OCI-LY3 (cell line): ENCODE measurements around the gene POMGNT2.

Experiments
- H2AFZ ChIP-seq: fragments of 200-600, 300-600 bp; shearing (Covaris generic); 2 replicates; pipeline ENCODE4 v1.6.0; 2014; ENCODE audit warnings: antibody characterized with exemption, low read depth, low read length
- H3K27ac ChIP-seq: fragments of 200-600, 300-600 bp; sonication (generic); 2 replicates; pipeline ENCODE4 v1.5.1; 2014; ENCODE audit warnings: mild to moderate bottlenecking, low read length, moderate library complexity, mixed read lengths
- H3K27me3 ChIP-seq: fragments of 200-600, 300-600 bp; sonication (generic); 2 replicates; pipeline ENCODE4 v1.6.1; 2014; ENCODE audit warnings: low read depth, low read length, mixed read lengths
- H3K36me3 ChIP-seq: fragments of 200-600, 300-600 bp; sonication (generic); replicated peaks from 2 replicates; pipeline ENCODE3; 2014; ENCODE audit warnings: low read depth, low read length, mixed read lengths
- H3K4me1 ChIP-seq: fragments of 300-600, 200-600 bp; sonication (generic); 2 replicates; pipeline ENCODE4 v1.6.1; 2014; ENCODE audit warnings: low read length, mixed read lengths
- H3K4me2 ChIP-seq: fragments of 200-600, 300-600 bp; sonication (generic); 2 replicates; pipeline ENCODE4 v1.6.1; 2014; ENCODE audit warnings: low read length, mixed read lengths
- H3K4me3 ChIP-seq: fragments of 300-600, 200-600 bp; sonication (generic); 2 replicates; pipeline ENCODE4 v1.5.1; 2014; ENCODE audit warnings: antibody characterized with exemption, mild to moderate bottlenecking, low read length, moderate library complexity
- H3K79me2 ChIP-seq: fragments of 300-600, 200-600 bp; shearing (Covaris generic); 2 replicates; pipeline ENCODE4 v1.6.1; 2014; ENCODE audit warnings: mild to moderate bottlenecking, low read length, mixed read lengths
- H3K9ac ChIP-seq: fragments of 300-600, 200-600 bp; shearing (Covaris generic); 2 replicates; pipeline ENCODE4 v1.6.0; 2014; ENCODE audit warnings: mild to moderate bottlenecking, low read length, moderate library complexity
- H3K9me3 ChIP-seq: fragments of 200-600, 300-600 bp; shearing (Covaris generic); 2 replicates; pipeline ENCODE4 v1.6.1; 2014; ENCODE audit warnings: low read length, mixed read lengths; ENCODE audit not compliant: insufficient read depth
- H4K20me1 ChIP-seq: fragments of 200-600, 300-600 bp; sonication (generic); 2 replicates; pipeline ENCODE4 v1.6.1; 2016; ENCODE audit warnings: low read length, mixed read lengths; ENCODE audit not compliant: insufficient read depth
- EZH2phosphoT487 ChIP-seq: fragments of 200-600 bp; shearing (Covaris generic); IDR thresholded peaks from 2 replicates; pipeline ENCODE4 v1.6.1; 2018; ENCODE audit warnings: antibody characterized with exemption, mixed run types, low read depth
- TF ChIP-seq, protein P1 (sequence below): fragments of 200-600, 300-600 bp; sonication (generic); IDR thresholded peaks from 2 replicates; pipeline ENCODE4 v1.5.1; 2014; ENCODE audit warnings: antibody characterized with exemption, low read length, low read depth

POMGNT2 gene

DNA sequence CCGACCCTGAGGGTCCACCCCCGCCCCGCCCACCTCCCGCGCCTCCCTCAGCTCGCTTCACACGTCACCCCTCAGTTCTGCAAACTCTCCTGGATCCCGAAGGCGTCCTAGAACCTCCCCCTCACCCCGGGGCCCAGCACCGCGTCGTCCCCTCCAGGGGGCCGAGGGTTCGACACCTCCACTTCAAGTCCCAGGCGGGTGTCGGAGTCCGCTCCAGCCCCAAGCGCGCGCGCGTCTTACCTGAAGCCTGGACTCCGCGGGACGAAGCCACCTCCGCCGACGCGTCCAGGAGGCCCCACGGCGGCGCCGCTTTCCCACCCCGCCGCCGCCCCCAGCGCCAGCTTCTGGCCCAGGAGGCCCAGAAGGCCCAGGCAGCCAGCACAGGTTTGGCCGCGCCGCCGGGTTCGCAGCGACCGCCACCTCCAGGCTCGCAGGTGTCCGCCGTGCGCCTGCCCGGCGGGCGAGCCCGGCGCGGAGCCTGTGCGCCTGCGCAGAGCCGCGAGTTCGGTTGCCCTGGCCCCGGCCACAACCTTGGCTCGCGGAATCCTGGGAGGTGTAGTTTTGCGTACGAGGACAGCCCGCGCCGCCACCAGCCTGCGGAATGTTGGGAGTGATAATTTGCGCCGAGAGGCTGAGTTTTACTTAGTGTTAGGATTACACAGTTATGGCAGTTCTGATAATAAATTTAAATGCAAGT is at the start of gene POMGNT2:
POMGNT2 (minus strand) TSS at position 484 of the 697 bp plus-strand sequence. CDS start 24,648 bp downstream, outside the sequence.
- no peak within 1 kb of the TSS for H3K9ac ChIP-seq

DNA sequence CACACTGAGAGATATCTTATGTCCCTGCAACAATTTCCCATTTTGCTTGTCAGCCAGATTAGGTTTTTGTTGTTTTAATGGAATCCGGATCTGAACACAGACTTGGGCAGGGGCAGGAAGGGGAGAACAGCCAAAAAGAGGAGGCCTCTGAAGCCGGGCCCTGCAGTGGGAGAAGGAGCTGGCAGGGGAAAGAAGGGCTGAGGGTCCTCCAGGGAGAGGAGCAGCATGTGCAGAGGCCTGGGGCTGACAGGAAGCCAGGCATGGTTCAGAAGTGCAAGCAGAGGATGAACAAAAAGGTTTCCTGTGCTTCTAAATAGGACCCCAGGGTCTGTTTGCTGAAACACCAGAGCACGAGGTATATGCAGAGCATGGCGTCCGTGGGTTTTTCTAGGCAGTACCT is 49.1 kb upstream of the POMGNT2 start:
- Histone ChIP-seq H4K20me1 (no peaks in the 10 kb centered on the region), H3K4me1 (no peaks in the 10 kb centered on the region), H3K27ac (no peak overlapping the region), H3K9me3 (no peaks in the 10 kb centered on the region), H3K4me2 (no peak overlapping the region), H3K36me3 (no peaks in the 10 kb centered on the region), H3K9ac (no peak overlapping the region), H2AFZ (no peak overlapping the region), H3K27me3 (peaks cover 41% of the 10 kb centered on the region; the same call in 1 of the 2 replicates), H3K79me2 (no peaks in the 10 kb centered on the region), H3K4me3 (no peak overlapping the region)
- TF ChIP-seq, protein P1, sequence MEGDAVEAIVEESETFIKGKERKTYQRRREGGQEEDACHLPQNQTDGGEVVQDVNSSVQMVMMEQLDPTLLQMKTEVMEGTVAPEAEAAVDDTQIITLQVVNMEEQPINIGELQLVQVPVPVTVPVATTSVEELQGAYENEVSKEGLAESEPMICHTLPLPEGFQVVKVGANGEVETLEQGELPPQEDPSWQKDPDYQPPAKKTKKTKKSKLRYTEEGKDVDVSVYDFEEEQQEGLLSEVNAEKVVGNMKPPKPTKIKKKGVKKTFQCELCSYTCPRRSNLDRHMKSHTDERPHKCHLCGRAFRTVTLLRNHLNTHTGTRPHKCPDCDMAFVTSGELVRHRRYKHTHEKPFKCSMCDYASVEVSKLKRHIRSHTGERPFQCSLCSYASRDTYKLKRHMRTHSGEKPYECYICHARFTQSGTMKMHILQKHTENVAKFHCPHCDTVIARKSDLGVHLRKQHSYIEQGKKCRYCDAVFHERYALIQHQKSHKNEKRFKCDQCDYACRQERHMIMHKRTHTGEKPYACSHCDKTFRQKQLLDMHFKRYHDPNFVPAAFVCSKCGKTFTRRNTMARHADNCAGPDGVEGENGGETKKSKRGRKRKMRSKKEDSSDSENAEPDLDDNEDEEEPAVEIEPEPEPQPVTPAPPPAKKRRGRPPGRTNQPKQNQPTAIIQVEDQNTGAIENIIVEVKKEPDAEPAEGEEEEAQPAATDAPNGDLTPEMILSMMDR = no peak
- no peak for TF ChIP-seq EZH2phosphoT487

More for the DNA sequence above, at the start of gene POMGNT2:
- Histone ChIP-seq H3K79me2 (no peaks in the 10 kb centered on the region), H3K9me3 (no peaks in the 10 kb centered on the region), H3K4me1 (no peaks in the 10 kb centered on the region), H2AFZ (no peak within 1 kb of the TSS), H4K20me1 (no peaks in the 10 kb centered on the region), H3K4me2 (no peak within 1 kb of the TSS), H3K36me3 (no peaks in the 10 kb centered on the region), H3K27ac (no peak within 1 kb of the TSS), H3K4me3 (no peak within 1 kb of the TSS), H3K27me3 (0 out of 2 replicates have a peak, but pooled peaks cover 5% of the 10 kb centered on the region)
- TF ChIP-seq EZH2phosphoT487 = no peak
- TF ChIP-seq, protein P1 = no peak

DNA sequence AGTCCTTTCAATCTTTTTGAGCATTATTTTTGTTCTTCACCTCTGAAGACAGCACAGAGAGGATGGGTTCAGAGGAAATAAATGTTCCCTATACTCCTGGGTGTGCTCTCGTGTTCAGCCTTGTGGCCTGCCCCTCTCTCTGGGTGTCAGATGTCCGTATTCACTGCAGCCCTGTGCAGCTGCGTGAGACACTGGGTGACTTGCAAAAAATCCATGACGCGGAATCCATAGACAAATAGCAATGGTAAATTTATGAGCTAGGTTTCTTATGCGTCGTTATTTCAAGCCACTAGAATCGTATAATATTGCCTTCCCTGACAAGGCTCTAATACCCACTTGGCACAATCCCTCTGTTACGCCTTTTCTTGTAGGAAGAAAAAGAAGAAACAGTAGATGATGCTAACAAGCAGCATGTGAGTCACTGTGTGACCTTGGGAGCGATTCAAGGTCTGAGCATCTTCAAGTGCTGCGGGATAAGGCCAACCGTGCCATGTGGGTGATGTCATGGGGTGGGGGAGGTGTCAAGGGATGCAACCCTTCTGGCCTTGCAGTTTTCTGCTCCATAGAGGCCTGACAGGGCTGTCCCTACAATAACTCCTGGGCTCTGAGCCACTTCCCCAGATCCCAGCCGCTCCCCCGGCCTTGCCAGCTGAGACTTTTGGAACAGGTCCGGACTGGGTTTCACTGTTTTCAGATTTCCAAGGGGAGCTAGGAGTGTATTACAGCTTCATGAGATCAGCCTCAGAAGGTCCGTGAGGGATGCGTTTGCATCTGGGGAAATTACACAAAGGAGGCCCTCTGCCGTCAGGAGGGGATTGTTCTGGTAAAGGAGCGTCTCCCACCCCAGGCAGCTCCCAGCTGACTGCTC is 47.6 kb upstream of the POMGNT2 start:
- no peaks in the 10 kb centered on the region for H3K9me3 ChIP-seq
- H3K27me3 ChIP-seq = peaks cover 41% of the 10 kb centered on the region; the same call in 1 of the 2 replicates
- no peaks in the 10 kb centered on the region for H3K36me3 ChIP-seq
- H3K4me1 ChIP-seq = no peaks in the 10 kb centered on the region
- no peaks in the 10 kb centered on the region for H3K79me2 ChIP-seq
- no peak overlapping the region for H2AFZ ChIP-seq
- H4K20me1 ChIP-seq = no peaks in the 10 kb centered on the region
- H3K9ac ChIP-seq = no peak overlapping the region
- no peak overlapping the region for H3K4me3 ChIP-seq
- H3K27ac ChIP-seq = no peak overlapping the region
- TF ChIP-seq EZH2phosphoT487 = no peak
- TF ChIP-seq, protein P1 = no peak
- H3K4me2 ChIP-seq = no peak overlapping the region

DNA sequence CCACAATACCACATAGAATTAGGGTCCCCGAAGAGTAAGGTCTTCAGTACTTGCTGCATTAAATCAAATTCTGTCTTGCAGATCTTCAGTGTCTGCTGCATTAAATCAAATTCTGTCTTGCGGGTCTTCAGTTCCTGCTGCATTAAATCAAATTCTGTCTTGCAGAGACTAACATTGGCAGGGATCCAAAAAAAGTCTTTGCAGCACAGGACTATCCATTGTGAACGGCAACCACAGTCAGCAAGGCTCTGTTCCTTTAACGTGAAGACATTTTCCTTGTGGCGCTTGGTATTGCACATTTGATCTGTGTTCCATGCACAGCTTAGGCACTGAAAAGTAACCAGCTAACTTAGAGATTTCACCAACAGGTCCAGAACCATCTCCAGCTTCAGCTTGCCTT is 46.8 kb upstream of the POMGNT2 start:
- Histone ChIP-seq H3K4me3 (no peak overlapping the region), H3K27me3 (peaks cover 38% of the 10 kb centered on the region; the same call in 1 of the 2 replicates), H3K9me3 (no peaks in the 10 kb centered on the region), H2AFZ (no peak overlapping the region), H4K20me1 (no peaks in the 10 kb centered on the region), H3K36me3 (no peaks in the 10 kb centered on the region), H3K9ac (no peak overlapping the region), H3K27ac (no peak overlapping the region), H3K79me2 (no peaks in the 10 kb centered on the region), H3K4me2 (no peak overlapping the region), H3K4me1 (no peaks in the 10 kb centered on the region)
- TF ChIP-seq, protein P1 = no peak
- no peak for TF ChIP-seq EZH2phosphoT487
